ENCODE data around the gene SND1.

The SND1 gene

GRCh38 chr7:127870231-127870907 lies 218.4 kb downstream of the SND1 start:
- no peak for DNase-seq (ENCODE audit: low read depth in 3 of 3)

DNA sequence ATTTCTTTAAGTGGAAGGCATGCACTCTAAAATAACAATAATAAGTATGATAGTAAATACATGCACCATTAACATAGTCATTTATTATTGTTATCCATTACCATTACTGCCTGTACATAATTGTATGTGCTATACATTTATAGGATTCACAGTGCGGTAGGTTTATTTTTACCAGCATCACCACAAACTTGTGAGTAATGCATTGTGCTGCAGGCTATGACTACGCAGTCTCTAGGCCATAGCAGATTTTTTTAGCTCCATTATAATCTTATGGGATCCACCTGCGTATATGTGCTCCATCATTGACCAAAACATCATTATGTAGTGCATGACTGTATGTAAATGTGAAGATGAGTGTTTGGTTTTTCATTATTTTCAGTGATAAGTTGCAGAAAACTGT lies 219.2 kb downstream of the SND1 start:
- no peak for DNase-seq (ENCODE audit: low read depth in 3 of 3)

GRCh38 chr7:127872122-127872521 lies 220.1 kb downstream of the SND1 start:
- no peak for DNase-seq (ENCODE audit: low read depth in 3 of 3)

DNA sequence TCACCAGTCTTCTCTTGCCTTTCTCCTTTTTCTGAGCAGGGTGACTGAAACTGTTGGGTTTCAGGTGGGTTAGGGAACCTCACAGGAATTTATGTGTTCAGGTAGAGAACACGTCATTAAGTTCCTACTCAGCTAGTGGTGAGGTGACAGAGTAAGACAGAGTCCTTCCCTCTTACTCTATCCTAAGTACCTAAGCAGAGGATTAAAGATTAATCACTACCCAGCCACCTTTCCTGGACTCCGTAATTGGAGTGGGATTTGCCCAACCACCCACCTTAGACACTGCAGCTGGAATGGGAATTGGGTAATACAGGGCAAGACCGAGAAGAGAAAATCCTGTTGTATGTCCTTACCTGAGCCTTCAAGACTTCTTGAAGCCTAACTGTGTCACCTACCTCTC lies 221.2 kb downstream of the SND1 start:
- DNase-seq (ENCODE audit: low read depth in 3 of 3): no peak

GRCh38 chr7:127873715-127874636 lies 222.0 kb downstream of the SND1 start:
- no peak for DNase-seq (ENCODE audit: low read depth in 3 of 3)

- no peak for DNase-seq (ENCODE audit: low read depth in 3 of 3)
Measured at GRCh38 chr7:127874951-127875608, 223.1 kb downstream of the SND1 start.

DNA sequence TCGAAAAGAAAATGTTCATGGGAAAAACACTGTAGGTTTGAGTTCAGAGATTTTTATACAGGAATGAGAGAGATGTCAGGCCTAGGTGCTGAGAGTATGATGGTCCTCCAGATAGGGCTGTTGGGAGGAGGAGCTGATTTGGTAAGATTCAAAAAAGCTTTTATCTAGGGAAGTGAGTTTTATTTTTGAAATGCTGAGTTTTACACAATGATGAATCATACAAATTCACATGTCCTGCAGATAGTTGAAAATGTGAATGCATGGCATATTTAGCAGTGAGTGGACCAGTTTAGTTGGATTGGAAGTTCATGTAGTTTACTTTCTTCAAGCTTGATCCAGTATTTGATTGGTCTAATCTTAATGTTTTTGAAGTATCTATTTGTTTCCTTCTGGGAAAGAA lies 224.4 kb downstream of the SND1 start:
- no peak for DNase-seq (ENCODE audit: low read depth in 3 of 3)

GRCh38 chr7:127877951-127878350 lies 226.0 kb downstream of the SND1 start:
- no peak for DNase-seq (ENCODE audit: low read depth in 3 of 3)

GRCh38 chr7:127878791-127879190 lies 226.8 kb downstream of the SND1 start:
- DNase-seq (ENCODE audit: low read depth in 3 of 3): no peak

DNA sequence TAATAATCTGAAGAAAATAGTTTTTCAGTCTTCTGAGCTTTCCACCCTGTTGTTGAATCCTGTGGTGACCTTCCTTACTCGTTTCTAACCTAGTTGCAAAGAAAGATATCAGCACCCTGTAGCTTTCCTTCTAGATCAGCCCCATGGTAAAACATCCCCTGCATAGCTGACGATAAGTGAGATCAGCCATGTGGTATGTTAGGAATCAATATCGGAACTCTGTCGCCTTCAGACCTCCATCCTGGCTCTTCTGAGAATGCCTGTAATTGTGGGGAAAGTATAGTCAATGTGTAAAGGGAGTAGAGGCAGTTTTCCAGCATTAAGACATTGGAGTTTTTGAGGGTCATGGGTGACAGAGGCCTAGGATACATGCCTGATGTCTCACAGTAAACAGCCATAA lies 227.4 kb downstream of the SND1 start:
- DNase-seq (ENCODE audit: low read depth in 3 of 3): no peak

DNA sequence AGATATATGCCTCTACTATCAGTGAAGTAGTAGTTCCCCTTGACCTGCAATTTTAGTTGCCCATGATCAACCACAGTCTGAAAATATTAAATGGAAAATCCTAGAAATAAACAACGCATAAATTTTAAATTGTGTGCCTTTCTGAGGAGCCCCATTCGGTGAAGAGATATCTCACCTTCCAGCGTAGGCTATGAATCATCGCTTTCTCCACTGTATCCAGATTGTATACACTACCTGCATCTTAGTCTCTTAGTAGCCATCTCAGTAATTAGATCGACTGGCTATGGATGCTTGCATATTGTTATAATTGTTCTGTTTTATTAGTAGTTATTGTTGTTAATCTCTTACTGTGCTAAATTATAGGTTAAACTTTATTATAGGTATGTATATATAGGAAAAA lies 227.9 kb downstream of the SND1 start:
- DNase-seq (ENCODE audit: low read depth in 3 of 3): no peak

DNA sequence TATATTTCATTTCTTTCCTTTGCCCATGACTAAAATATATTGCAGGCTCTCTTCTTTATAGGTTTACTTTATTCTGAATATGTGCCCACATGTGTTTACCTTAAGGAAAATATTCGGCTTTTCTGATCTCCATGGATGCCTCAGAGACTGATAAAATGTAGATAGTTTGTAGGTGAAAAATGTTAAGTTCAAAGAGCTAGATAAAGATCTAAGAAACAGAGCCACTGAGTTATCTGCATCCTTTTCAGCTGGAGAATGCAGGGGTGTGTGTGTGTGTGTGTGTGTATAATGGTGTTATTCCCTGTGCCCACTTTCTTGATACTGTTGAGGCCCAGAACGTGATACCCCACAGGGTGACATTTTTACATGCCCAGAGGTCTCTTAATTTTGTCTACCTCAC lies 228.5 kb downstream of the SND1 start:
- DNase-seq (ENCODE audit: low read depth in 3 of 3): no peak

DNA sequence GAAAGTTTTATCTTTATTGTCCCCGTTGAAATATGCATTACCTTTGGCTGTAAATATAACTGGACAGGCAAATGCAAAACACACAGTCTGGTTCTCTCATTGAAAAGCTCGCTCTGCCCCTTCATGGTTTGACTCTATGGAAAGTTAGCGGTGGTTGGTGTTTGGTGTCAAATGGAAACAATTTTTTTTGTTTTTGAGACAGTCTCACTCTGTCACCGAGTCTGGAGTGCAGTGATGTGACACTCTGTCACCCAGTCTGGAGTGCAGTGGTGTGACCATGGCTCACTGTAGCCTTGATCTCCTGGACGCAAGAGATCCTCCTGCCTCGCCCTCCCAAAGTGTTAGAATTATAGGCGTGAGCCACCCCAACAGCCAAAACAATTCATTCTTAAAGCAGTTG lies 229.6 kb downstream of the SND1 start:
- no peak for DNase-seq (ENCODE audit: low read depth in 3 of 3)

DNA sequence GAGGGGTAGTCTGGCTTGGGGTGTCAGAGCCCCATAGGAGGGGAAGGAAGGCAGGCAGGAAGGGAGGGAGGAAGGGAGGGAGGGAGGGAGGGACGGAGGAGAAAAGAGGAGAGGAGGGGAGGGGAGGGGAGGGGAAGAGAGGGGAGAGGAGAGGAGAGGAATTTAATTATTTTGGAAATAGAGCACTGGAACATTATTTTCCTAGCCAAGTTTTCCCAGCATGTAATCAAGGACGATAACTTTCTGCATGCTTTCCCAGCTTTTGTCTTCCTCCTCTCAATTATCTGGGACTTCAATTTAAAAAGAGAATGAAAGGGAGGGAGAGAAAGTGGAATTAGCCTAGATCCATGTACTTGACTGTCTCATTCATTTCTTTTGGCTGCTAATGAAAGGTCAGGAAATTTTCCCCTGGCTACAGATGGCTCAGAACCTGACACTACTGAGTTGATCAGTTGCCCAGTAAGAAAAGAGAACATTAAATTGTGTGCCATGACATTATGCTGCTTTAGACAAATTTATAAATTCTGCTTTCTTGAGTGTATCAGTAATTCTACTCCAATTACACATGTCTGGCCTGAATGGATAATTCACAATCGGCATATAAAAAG lies 230.4 kb downstream of the SND1 start:
- DNase-seq (ENCODE audit: low read depth in 3 of 3): no peak

GRCh38 chr7:127884066-127884559 lies 232.1 kb downstream of the SND1 start:
- DNase-seq (ENCODE audit: low read depth in 3 of 3): no peak

- DNase-seq (ENCODE audit: low read depth in 3 of 3): no peak
Measured at GRCh38 chr7:127885222-127885772, 233.3 kb downstream of the SND1 start.

DNA sequence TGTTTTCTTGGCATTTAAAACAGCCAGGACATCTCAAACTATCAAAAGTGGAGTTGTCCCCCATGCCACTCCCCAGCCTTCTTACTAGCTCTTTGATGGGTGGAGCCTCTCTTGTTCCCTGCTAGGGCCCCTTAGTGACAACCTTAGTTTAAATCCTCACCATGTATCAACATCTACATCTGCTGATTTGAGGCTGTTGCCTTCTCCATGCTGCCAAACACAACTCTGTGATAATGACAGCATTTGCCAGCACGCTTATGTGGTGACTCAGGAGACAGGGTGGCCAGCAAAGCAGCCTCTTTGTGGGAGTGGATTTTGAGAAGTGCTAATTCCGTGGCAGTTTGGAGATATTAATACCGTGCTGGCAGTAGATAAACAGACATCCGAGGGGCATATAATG lies 233.8 kb downstream of the SND1 start:
- DNase-seq (ENCODE audit: low read depth in 3 of 3): no peak

- DNase-seq (ENCODE audit: low read depth in 3 of 3): no peak
Measured at GRCh38 chr7:127886248-127886647, 234.3 kb downstream of the SND1 start.

GRCh38 chr7:127887096-127887495 lies 235.1 kb downstream of the SND1 start:
- DNase-seq (ENCODE audit: low read depth in 3 of 3): no peak

- no peak for DNase-seq (ENCODE audit: low read depth in 3 of 3)
Measured at GRCh38 chr7:127887631-127888030, 235.6 kb downstream of the SND1 start.

- no peak for DNase-seq (ENCODE audit: low read depth in 3 of 3)
Measured at GRCh38 chr7:127888411-127888810, 236.4 kb downstream of the SND1 start.

GRCh38 chr7:127888825-127889224 lies 236.8 kb downstream of the SND1 start:
- no peak for DNase-seq (ENCODE audit: low read depth in 3 of 3)
